ENCODE data around the gene BTG3.
A peak's percentile ranks its signal among the peaks of the same experiment; 100 is the strongest.

BTG3 gene, protein sequence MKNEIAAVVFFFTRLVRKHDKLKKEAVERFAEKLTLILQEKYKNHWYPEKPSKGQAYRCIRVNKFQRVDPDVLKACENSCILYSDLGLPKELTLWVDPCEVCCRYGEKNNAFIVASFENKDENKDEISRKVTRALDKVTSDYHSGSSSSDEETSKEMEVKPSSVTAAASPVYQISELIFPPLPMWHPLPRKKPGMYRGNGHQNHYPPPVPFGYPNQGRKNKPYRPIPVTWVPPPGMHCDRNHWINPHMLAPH

DNA sequence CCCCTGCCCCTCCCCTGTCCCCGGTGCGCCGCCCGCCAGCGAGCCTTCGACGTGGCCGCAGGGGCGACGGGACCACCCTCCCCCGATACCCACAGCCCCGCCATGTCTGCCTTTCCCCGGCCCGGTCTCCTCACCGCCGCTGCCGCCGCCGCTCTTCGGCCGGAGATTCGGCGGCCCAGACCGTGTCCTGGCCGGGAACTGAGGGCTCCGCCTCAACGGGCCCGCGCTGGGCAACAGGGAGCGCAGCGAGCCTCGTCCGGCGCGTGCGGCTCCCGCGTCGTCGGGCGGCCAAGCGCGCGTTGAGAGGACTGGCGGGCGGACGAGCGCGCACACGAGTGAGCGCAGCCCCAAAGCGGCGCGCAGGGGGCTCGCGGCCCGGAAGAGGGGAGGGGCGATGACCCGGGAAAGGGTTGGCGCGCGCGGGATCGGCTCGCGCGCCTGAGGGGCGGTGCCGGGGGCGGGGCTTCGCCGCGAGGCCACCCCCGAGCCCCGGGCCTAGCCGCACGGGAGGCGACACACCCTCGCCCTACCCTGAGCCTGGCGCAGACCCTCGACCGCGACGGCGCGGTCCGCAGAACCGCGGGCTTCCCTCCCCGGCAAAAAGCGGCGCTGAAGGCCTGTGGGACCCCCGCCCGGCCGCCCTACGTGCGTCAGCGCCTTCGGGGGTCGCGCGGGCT, at the start of gene BTG3:
TSS of gene BTG3 (minus strand) at position 337 of the 677 bp plus-strand sequence. CDS start 3,757 bp downstream, outside the sequence.
- DNase-seq = peak; percentile 7

GRCh38 chr21:17660862-17661261, 48.2 kb upstream of the BTG3 start:
- no peak for DNase-seq

- DNase-seq = no peak
Measured at GRCh38 chr21:17660452-17660851, 47.8 kb upstream of the BTG3 start.

DNA sequence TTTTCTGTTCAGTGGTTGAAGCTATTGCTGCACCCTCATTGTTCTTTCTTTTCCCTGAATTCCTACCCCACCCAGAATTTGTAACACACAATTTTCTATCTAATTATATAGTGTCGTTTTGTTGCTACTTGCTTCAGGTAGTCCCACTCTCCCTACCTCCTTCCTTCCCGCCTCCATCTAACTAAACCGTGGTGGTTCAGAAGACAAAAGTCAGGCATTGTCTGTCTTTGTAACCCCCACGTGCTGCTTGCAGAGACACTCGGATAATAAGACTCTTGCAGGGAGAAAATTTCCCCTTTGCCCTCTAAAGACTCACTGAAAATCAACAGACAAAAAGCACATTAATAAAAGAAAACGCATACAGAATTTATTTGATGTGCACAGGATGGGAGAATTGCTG, 46.2 kb upstream of the BTG3 start:
- no peak for DNase-seq

GRCh38 chr21:17651526-17651925, 38.8 kb upstream of the BTG3 start:
- DNase-seq = no peak

DNA sequence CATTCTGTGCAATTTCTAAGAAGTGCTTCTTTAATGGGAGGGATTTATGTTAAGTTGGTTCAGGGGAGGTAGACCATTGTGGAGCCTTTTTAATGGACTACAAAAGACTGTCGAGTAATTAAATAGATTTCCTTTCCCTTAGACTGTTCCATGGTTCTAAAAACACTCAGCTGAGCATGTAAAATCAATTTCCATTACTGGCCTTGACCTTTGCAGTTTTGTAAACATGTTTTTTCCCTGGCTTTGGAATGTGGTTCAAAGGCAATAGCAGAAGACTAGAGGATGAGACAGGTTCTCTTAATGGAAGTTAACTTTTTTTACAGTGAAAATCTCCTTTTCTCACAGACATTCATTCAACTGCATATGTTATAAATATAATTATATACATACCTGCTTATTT, 37.6 kb upstream of the BTG3 start:
- DNase-seq = no peak

DNA sequence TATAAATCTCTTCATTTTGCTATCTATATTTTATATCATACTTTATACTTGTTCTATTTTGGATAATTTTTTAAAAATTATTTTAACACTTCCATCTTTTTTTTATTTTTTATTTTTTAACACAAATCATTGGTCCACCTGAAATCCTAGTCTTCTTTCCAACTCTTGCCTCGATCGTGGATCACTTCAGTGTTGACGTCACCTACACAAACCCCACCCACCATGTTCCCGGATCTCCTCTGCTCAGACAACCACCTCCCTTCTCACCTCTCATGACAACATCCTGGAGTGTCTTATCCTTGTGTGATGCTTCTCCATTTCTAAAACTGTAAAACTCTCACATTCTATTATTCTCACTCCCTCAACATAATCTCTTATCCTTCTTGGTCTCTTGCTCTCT, 34.1 kb upstream of the BTG3 start:
- no peak for DNase-seq

DNA sequence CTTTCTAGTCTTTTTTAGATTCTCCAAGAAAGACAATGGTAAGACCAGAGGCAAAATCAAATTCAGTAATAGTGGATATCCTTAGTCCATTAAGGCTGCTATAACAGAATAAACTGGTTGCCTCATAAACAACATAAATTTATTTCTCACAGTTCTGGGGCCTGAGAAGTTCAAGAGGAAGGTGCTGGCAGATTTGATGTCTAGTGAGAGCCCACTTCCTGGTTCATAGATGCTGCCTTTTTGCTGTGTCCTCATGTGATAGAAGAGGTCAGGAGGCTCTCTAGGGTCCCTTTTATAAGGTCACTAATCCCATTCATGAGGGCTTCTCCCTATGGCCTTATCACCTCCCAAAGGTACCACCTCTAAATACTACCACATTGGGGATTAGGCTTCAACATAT, 31.5 kb upstream of the BTG3 start:
- DNase-seq = no peak

GRCh38 chr21:17640821-17641220, 28.1 kb upstream of the BTG3 start:
- DNase-seq = no peak

GRCh38 chr21:17636711-17637110, 24.0 kb upstream of the BTG3 start:
- DNase-seq = no peak

DNA sequence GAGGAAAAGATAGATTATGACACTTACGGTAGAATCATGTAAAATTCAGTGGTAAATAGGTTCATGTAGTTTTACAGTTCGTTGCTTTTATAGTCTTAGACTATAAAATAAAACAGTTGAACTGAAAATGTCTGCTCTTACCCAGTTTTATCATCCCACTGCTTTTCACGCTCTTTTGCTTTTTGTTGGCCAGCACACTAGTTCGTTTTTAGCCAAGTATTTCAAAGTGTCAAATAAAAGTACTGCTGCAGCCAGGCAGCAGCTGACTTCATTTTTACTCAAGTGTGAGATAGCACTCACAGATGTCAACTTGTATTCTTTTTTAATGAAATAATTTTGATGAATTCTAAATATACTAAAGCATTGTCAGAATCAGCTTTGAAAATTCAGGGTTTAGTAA, 18.5 kb upstream of the BTG3 start:
- no peak for DNase-seq

DNA sequence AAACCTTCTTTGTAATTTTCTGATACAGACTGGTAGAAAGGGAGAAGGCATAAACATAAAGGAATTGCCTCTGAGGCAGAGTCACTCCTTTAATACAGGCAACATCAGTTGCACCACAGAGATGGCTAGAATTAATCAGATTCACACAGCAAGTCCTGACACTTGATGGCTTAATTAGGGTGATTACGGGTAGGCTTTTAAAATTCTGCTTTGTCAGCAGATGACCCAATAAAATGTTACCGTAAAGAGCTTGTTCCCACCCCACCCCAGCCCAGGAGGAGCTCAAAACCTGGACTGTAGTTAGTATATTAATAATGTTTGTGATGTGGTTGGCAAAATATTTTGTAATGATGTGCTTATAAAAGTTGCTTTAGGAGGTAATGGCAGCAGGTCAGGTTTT, 9.3 kb upstream of the BTG3 start:
- DNase-seq = no peak

GRCh38 chr21:17616831-17617230, 4.1 kb upstream of the BTG3 start:
- no peak for DNase-seq

DNA sequence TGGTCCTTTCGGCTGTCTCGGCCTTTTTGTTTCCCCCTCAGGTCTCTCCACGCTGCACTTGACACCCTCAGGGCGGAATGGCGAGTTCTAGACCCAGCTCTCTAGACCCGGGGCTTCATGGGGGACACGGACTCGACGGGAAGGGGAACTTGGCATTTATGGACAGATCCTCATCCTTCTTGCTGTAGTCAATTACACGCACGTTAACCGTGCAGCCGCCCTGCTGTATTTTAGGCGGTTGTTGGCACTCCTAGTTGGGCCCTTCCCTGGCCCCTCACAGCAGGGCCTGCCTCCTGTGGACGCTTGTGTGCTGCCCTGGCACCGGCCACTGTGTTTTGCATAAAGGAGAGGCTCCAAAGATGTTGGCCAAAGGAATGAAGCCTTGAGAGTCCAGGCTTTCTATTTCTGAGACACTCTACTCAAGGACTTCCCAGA, 558 bp upstream of the BTG3 start:
- DNase-seq = no peak

- DNase-seq = no peak
Measured at GRCh38 chr21:17612023-17612564, 607 bp downstream of the BTG3 start.

DNA sequence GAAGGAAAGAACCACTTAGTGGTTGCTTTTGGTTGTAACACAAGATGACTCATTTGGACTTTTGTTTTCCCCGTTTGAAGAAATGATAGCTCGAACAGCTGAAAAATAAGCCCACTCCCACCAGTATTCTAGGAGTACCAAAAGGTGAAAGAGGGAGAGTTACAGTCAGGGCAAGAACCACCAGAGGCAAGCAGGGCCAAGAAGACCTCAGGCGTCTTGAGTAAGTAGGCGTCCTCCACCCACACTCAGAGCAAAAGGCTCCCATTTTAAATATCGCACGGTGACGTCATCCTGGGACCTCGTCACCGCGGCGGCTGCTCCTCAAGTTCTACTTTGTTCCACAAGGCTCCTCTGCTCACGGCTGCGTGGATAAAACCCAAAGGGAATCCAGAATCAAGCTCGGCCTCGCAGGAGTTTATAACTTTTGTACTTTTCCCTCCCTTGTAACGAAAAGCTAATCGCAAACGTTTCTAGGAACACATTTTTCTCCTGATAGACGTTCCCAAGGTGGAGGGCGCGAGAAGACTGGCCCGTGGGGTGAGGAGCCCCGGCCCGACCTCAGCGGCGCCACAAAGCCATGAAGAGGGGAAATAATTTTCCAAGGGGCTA, 1.2 kb downstream of the BTG3 start:
- peak; percentile 24 for DNase-seq

- DNase-seq = no peak
Measured at GRCh38 chr21:17610911-17611310, 1.8 kb downstream of the BTG3 start.

- no peak for DNase-seq
Measured at GRCh38 chr21:17609681-17610080, 3.0 kb downstream of the BTG3 start.

DNA sequence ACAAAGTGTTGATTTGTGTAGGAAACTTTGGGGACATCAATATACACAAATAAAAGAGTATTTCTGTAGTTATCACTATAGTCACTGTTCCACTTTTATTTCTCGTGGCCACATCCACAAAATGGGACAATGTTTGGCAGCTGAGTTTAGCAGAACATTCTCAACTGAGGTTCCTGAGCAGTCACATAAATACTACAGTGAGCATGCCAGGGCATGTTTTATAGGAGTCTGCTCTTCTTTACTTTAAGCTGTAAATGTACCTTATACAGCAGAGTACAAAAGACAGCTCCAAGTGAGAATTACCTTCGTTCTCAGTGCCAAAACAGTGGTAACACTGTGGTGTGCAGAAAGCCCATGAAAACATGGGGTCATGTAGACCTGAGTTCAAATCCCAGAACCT, 5.0 kb downstream of the BTG3 start:
- DNase-seq = no peak

- no peak for DNase-seq
Measured at GRCh38 chr21:17602874-17603273, 9.8 kb downstream of the BTG3 start.

DNA sequence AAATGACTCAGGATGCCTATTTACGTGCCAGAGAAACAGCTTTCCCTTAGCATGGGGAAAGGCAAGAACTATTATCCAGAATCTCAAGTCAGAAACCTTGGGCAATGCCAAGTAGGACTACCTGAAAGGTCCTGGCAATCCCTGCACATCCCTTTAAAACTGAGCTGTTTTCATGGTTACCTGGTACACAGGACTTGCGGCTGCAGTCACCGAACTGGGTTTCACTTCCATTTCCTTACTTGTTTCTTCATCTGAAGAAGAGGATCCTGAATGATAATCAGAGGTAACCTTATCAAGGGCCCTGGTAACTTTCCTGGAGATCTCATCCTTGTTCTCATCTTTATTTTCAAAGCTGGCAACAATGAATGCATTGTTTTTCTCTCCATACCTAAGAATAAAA, 14.3 kb downstream of the BTG3 start:
- DNase-seq = no peak

DNA sequence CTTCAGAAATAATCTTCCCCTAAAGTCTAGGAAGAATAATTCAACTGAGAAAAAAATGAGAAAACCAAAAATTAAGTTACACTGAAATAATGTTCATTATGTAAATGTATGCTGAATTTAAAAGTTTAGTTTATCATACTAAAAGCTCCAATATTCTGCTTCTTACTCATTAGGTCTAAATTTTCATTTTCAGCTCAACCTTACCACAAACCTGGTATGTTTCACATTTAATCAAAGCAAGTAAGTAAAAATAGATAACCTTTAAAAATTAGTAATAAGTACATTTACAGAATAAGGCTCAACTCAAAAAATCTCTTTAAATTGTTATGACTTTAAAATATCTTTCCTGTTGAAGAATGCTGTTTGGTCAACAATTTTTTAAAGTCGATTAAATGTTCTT, 15.0 kb downstream of the BTG3 start:
- DNase-seq = no peak

DNA sequence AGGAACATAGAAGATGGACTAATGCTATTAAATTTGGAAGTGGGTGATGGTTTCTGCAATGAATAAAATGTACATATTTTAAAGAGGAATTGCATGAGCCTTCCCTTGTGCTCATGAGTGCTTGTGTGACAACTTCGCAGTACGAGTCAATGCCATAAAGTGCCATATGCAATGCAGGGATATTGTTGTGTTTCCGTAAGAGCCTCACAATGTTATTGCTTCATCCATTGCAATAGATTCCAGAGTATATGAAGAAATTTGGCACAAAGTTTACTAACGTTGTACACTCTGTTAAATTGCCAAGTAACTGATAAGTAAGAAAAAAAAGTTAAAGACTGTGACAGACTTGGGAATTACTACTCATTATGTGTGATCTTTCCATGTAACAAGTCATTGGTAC, 22.3 kb downstream of the BTG3 start:
- no peak for DNase-seq

DNA sequence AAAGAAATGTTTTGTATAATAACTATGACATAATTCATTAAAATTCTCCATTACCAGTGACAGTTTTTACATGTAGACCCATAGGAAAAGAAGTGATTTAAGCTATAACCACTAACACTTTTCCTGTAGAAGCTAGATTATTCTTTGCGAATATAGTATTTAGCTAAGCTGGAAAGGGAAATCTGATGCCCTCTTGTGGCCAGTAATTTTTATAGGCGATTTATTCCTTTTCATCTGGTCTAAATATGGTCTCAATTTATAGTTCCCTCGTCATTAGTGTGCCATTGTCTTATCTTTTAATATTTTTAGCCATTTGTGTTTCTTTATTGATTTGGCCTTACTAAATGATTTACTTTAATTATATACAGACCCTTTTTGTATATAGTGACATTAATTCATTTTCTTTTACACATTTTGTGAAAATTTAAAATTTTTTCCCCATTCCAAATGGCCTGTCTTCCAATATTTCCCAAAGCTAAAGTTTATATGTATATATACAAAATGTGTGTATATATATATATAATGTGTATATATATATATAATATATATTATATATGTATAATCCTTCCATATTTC, 26.7 kb downstream of the BTG3 start:
- peak; percentile 12 for DNase-seq
